ENCODE results near the gene CDKAL1. TPM values are rescaled to one million over a fixed set of nuclear protein-coding genes. Genes with fewer than 3 reads are reported as not detected.

CDKAL1 gene
- total RNA-seq, 4 donors from 2014 or later: 24.7 to 32.8 (median 29.8) TPM

DNA sequence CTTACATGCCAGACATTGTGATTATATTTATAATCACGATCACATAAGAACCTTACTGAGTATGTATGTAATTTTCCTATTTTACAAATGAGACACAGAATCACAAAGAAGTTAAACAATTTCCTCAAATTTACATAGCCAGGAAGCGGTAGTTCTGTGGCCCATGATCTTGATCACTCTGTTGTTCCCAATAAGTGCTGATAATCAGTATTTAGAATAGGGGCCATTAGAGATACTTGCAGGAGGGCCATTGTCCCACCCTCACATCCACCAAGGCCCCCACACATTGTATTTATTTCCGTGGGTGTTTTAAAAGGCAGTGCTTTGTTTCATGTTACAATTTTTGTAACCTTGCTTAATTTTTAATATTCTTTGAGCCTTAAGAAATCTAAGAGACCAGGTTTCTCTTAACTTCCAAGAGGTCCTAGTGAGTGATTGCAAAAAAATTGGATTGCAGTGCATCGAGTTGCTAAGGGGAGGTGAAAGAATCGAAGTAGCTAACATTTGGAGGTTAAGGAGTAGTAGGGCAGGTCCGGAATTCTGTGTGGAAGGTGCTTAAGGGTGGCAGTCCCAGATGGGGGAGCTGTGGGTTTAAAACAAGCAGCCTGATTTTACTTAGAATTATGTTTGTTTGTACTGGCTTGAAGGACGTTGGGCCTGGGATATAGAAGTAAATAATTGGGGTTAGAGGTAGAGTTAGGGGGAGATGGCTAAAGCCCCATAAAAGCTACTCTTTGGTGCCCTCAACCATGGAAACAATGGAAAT lies 339.4 kb downstream of the CDKAL1 start:
- 79 to 81% methylated on average over 7 of the region's 7 CpGs for WGBS, 2 donors
- no peaks in the 10 kb centered on the region for H3K9me3 ChIP-seq
- H3K27ac ChIP-seq: no peak overlapping the region
- H3K4me1 ChIP-seq: peaks cover 0 to 6% of the 10 kb centered on the region in 2 donors
- DNase-seq: no peak
- no peaks in the 10 kb centered on the region for H3K27me3 ChIP-seq
- no peak overlapping the region for H3K4me3 ChIP-seq (replicated peaks in 1 of 3)
- no peaks in the 10 kb centered on the region for H3K36me3 ChIP-seq
- TF ChIP-seq, protein P1, sequence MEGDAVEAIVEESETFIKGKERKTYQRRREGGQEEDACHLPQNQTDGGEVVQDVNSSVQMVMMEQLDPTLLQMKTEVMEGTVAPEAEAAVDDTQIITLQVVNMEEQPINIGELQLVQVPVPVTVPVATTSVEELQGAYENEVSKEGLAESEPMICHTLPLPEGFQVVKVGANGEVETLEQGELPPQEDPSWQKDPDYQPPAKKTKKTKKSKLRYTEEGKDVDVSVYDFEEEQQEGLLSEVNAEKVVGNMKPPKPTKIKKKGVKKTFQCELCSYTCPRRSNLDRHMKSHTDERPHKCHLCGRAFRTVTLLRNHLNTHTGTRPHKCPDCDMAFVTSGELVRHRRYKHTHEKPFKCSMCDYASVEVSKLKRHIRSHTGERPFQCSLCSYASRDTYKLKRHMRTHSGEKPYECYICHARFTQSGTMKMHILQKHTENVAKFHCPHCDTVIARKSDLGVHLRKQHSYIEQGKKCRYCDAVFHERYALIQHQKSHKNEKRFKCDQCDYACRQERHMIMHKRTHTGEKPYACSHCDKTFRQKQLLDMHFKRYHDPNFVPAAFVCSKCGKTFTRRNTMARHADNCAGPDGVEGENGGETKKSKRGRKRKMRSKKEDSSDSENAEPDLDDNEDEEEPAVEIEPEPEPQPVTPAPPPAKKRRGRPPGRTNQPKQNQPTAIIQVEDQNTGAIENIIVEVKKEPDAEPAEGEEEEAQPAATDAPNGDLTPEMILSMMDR (IDR thresholded peaks at IDR 0.05): no peak
- no peak for TF ChIP-seq POLR2A (IDR thresholded peaks at IDR 0.05)
- intact Hi-C loops (cut with DNase I): loop anchor here (10.0 kb wide), 1 partner anchor 711 kb away; no protein-coding TSS in a partner anchor

GRCh38 chr6:20875369-20875963 lies 341.2 kb downstream of the CDKAL1 start:
- TF ChIP-seq, protein P1 (IDR thresholded peaks at IDR 0.05): peak in 4 of 6 experiments; percentile 14 to 42 (median 29)
- no peak for TF ChIP-seq POLR2A (IDR thresholded peaks at IDR 0.05)
- intact Hi-C loops (cut with DNase I): loop anchor here (10.0 kb wide), 1 partner anchor 709 kb away; no protein-coding TSS in a partner anchor
- Histone ChIP-seq H3K36me3 (no peaks in the 10 kb centered on the region), H3K27me3 (no peaks in the 10 kb centered on the region), H3K4me1 (peaks cover 0 to 6% of the 10 kb centered on the region in 2 donors), H3K9me3 (no peaks in the 10 kb centered on the region), H3K27ac (no peak overlapping the region), H3K4me3 (replicated peaks in 1 of 3) (no peak overlapping the region)
- DNase-seq: peak; percentile 5 to 8
- WGBS, 2 donors: 33 to 49% methylated on average over 1 of the region's 1 CpG

DNA sequence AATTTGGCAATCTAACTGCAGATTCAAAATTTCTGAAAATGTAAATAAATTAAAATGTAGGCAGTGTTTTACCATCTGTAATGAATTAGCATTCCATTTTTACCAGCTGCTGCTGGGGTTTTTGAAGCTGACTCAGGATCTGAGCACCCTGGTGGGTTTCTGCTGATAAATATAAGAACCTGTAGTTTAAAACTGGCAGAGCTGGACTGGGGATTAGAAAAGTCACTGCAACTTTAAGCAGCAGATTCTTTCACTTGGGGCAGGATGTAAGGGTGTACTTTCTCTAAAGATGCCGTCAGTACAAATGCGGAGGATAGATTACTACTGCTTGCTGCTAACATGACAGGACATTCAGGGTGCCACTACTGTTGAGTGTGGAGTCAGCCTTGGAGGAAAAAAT lies 341.8 kb downstream of the CDKAL1 start:
- H3K9me3 ChIP-seq: no peaks in the 10 kb centered on the region
- H3K36me3 ChIP-seq: no peaks in the 10 kb centered on the region
- H3K4me3 ChIP-seq (replicated peaks in 1 of 3): no peak overlapping the region
- intact Hi-C loops (cut with DNase I): loop anchor here (10.0 kb wide), 1 partner anchor 709 kb away; no protein-coding TSS in a partner anchor
- H3K27ac ChIP-seq: no peak overlapping the region
- H3K4me1 ChIP-seq: peaks cover 0 to 6% of the 10 kb centered on the region in 2 donors
- no peak for DNase-seq
- no peaks in the 10 kb centered on the region for H3K27me3 ChIP-seq
- 84 to 100% methylated on average over 2 of the region's 2 CpGs for WGBS, 2 donors
- no peak for TF ChIP-seq POLR2A (IDR thresholded peaks at IDR 0.05)
- TF ChIP-seq, protein P1 (IDR thresholded peaks at IDR 0.05): no peak

- Histone ChIP-seq H3K36me3 (no peaks in the 10 kb centered on the region), H3K27ac (no peak overlapping the region), H3K4me1 (peaks cover 0 to 6% of the 10 kb centered on the region in 2 donors), H3K4me3 (replicated peaks in 1 of 3) (no peak overlapping the region), H3K9me3 (no peaks in the 10 kb centered on the region), H3K27me3 (no peaks in the 10 kb centered on the region)
- TF ChIP-seq, protein P1 (IDR thresholded peaks at IDR 0.05): no peak
- no peak for TF ChIP-seq POLR2A (IDR thresholded peaks at IDR 0.05)
- intact Hi-C loops (cut with DNase I): loop anchor here (10.0 kb wide), 1 partner anchor 708 kb away; no protein-coding TSS in a partner anchor
- WGBS, 2 donors: 97 to 98% methylated on average over 2 of the region's 2 CpGs
- no peak for DNase-seq
Observed at GRCh38 chr6:20876561-20876960, 342.3 kb downstream of the CDKAL1 start.
